Thyroid gland (tissue), 4 donors: Measurements from ENCODE around the gene GRK1. TPM values are rescaled to one million over a fixed set of nuclear protein-coding genes. Genes with fewer than 3 reads are reported as not detected.
"Not testable (repeated sequence)": the region's sequence is repeated elsewhere in the genome, so short reads cannot be mapped to it uniquely, and the experiment has no call there.

Source experiments
- DNase-seq, 2 donors: peaks; one replicate each; pipeline ENCODE4 v3.0.0-alpha.2; 2019
- H3K27ac ChIP-seq, 3 donors: fragments of 200-600 bp; sonication (generic); 1 replicate in 2 of 3; 2 replicates in 1 of 3; pipeline ENCODE4 v1.5.1; 2016 to 2019; ENCODE audit warnings: mild to moderate bottlenecking in 1 of 3, moderate library complexity in 1 of 3
- H3K27me3 ChIP-seq: fragments of 200-600 bp; sonication (generic); one replicate; pipeline ENCODE4 v1.5.1; 2019
- H3K36me3 ChIP-seq, 2 donors: fragments of 200-600 bp; sonication (generic); one replicate each; pipeline ENCODE4 v1.5.1; 2016 to 2019
- H3K4me1 ChIP-seq, 2 donors: fragments of 200-600 bp; sonication (generic); one replicate each; pipeline ENCODE4 v1.5.1; 2017 to 2019
- H3K4me3 ChIP-seq, 3 donors: fragments of 200-600 bp; sonication (generic); replicated peaks in 1 of 3; 1 replicate in 2 of 3; 2 replicates in 1 of 3; pipeline ENCODE4 v1.5.1; 2016; ENCODE audit warnings: mild to moderate bottlenecking in 1 of 3
- H3K9me3 ChIP-seq: fragments of 200-600 bp; sonication (generic); one replicate; pipeline ENCODE4 v1.5.1; 2017
- CTCF ChIP-seq, 6 experiments: fragments of 200-600 bp in 3 of 6; fragments of 450-650 bp in 3 of 6; sonication (generic) in 3 of 6; IDR thresholded peaks; one replicate each; pipeline ENCODE4 v1.5.1; 2016 to 2019; ENCODE audit warnings: antibody characterized with exemption in 6 of 6, mild to moderate bottlenecking in 2 of 6, inconsistent platforms in 1 of 6, moderate library complexity in 1 of 6
- POLR2A ChIP-seq, 2 donors: fragments of 450-650 bp; IDR thresholded peaks; one replicate each; pipeline ENCODE4 v1.6.1; 2017; ENCODE audit warnings: antibody characterized with exemption in 2 of 2, mild to moderate bottlenecking in 2 of 2, moderate library complexity in 1 of 2
- WGBS, 2 donors: methylation state at CpG; one replicate each; pipeline ENCODE4 v1.1.5; 2017; 5-methylcytosine and 5-hydroxymethylcytosine counted together
- intact Hi-C: fragments of 100-400 bp; cut with DNase I; formaldehyde crosslinking; loops from one replicate; pipeline ENCODE4 v1.15.1; 2023
- total RNA-seq, 4 donors: library from RNA; depleted of rRNA; stranded (reverse); fragments of >200 nt; gene quantifications; one replicate each; pipeline ENCODE4 v1.2.3, GENCODE V29; 2016

Gene GRK1
- total RNA-seq, 4 donors from 2014 or later: 2.0 to 17.9 (median 2.7) TPM

GRCh38 chr13:113742445-113743120, 75.6 kb downstream of the GRK1 start:
- Histone ChIP-seq H3K9me3 (no peaks in the 10 kb centered on the region), H3K4me3 (no peak overlapping the region), H3K27me3 (no peaks in the 10 kb centered on the region), H3K27ac (no peak overlapping the region), H3K36me3 (no peaks in the 10 kb centered on the region), H3K4me1 (peaks cover 0 to 7% of the 10 kb centered on the region in 2 donors)
- TF ChIP-seq CTCF (IDR thresholded peaks at IDR 0.05) (no peak), POLR2A (IDR thresholded peaks at IDR 0.05) (no peak)
- intact Hi-C loops: no loop called here
- no peak for DNase-seq
- WGBS, 2 donors: 66 to 70% methylated on average over 20 to 21 of the region's 21 CpGs

GRCh38 chr13:113743366-113744195, 76.6 kb downstream of the GRK1 start:
- TF ChIP-seq POLR2A (IDR thresholded peaks at IDR 0.05) (no peak), CTCF (IDR thresholded peaks at IDR 0.05) (no peak)
- no peak for DNase-seq
- Histone ChIP-seq H3K27ac (no peak overlapping the region), H3K27me3 (no peaks in the 10 kb centered on the region), H3K36me3 (no peaks in the 10 kb centered on the region), H3K4me1 (peaks cover 0 to 7% of the 10 kb centered on the region in 2 donors), H3K9me3 (no peaks in the 10 kb centered on the region), H3K4me3 (no peak overlapping the region)
- 88 to 89% methylated on average over 22 to 24 of the region's 24 CpGs for WGBS, 2 donors
- intact Hi-C loops: no loop called here

GRCh38 chr13:113744197-113745000, 77.4 kb downstream of the GRK1 start:
- Histone ChIP-seq H3K9me3 (no peaks in the 10 kb centered on the region), H3K27me3 (no peaks in the 10 kb centered on the region), H3K4me3 (no peak overlapping the region), H3K4me1 (peaks cover 0 to 7% of the 10 kb centered on the region in 2 donors), H3K27ac (no peak overlapping the region), H3K36me3 (no peaks in the 10 kb centered on the region)
- intact Hi-C loops: no loop called here
- no peak for TF ChIP-seq POLR2A (IDR thresholded peaks at IDR 0.05)
- no peak for TF ChIP-seq CTCF (IDR thresholded peaks at IDR 0.05)
- WGBS, 2 donors: 82 to 87% methylated on average over 19 to 21 of the region's 21 CpGs
- no peak for DNase-seq

- 93 to 94% methylated on average over 9 of the region's 9 CpGs for WGBS, 2 donors
- Histone ChIP-seq H3K27ac (no peak overlapping the region), H3K4me1 (peaks cover 0 to 7% of the 10 kb centered on the region in 2 donors), H3K4me3 (no peak overlapping the region), H3K9me3 (no peaks in the 10 kb centered on the region), H3K36me3 (no peaks in the 10 kb centered on the region), H3K27me3 (no peaks in the 10 kb centered on the region)
- no peak for DNase-seq
- intact Hi-C loops: no loop called here
- no peak for TF ChIP-seq CTCF (IDR thresholded peaks at IDR 0.05)
- TF ChIP-seq POLR2A (IDR thresholded peaks at IDR 0.05): no peak
Observed at GRCh38 chr13:113745059-113745458, 78.0 kb downstream of the GRK1 start.

- WGBS, 2 donors: 90 to 94% methylated on average over 21 to 24 of the region's 24 CpGs
Observed at GRCh38 chr13:113745500-113746142, 78.6 kb downstream of the GRK1 start.

More at GRCh38 chr13:113745500-113746142, 78.6 kb downstream of the GRK1 start:
- H3K4me3 ChIP-seq, DNase-seq, H3K36me3 ChIP-seq, intact Hi-C loops, H3K27ac ChIP-seq, H3K27me3 ChIP-seq, H3K9me3 ChIP-seq, H3K4me1 ChIP-seq: not testable (repeated sequence)
